ENCODE data around the gene DGCR6L. TPM values are rescaled to one million over a fixed set of nuclear protein-coding genes. Genes with fewer than 3 reads are reported as not detected.
"Not testable (repeated sequence)": the region's sequence is repeated elsewhere in the genome, so short reads cannot be mapped to it uniquely, and the experiment has no call there.

Gene DGCR6L
- total RNA-seq, 4 donors from 2014 or later: 29.7 to 67.6 (median 45.0) TPM

DNA sequence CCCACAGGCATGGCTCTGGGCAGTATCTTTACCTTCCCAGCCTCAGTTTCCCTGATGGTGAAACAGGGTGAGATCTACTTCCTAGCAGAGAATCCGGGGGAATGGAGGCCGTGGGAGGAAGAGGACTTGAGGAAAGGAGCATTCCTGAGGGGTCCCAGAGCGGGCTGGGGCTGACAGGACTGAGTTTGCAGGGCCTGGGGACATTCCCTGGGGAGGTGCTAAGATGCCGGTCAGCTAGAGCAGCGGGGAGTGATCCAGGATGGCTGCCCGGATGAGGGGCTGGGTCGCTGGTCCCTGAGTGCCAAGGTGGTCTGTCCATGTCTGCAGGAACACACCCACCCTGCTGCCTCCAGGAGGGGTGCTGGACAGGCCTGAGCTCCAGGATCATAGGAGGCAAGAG, 43.4 kb downstream of the DGCR6L start:
- TF ChIP-seq, protein P1, sequence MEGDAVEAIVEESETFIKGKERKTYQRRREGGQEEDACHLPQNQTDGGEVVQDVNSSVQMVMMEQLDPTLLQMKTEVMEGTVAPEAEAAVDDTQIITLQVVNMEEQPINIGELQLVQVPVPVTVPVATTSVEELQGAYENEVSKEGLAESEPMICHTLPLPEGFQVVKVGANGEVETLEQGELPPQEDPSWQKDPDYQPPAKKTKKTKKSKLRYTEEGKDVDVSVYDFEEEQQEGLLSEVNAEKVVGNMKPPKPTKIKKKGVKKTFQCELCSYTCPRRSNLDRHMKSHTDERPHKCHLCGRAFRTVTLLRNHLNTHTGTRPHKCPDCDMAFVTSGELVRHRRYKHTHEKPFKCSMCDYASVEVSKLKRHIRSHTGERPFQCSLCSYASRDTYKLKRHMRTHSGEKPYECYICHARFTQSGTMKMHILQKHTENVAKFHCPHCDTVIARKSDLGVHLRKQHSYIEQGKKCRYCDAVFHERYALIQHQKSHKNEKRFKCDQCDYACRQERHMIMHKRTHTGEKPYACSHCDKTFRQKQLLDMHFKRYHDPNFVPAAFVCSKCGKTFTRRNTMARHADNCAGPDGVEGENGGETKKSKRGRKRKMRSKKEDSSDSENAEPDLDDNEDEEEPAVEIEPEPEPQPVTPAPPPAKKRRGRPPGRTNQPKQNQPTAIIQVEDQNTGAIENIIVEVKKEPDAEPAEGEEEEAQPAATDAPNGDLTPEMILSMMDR (IDR thresholded peaks at IDR 0.05): no peak
- ATAC-seq (ENCODE audit: low FRiP score): no peak
- DNase-seq (ENCODE audit: low spot score): no peak

DNA sequence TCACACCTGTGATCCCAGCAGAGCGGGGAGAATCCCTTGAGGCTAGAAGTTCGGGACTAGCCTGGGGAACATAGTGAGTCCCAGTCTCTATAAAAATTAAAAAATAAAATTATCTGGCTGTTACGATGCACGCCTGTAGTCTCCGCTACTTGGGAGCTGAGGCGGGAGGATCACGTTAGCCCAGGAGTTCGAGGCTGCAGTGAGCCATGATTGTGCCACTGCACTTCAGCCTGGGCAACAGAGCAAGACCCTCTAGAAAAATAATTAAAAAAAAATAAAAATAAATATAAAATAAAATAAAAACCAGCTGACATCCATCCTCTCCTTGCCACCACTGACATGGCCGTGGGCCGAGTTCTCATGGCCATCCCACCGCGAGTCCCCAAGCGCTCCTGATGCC, 44.0 kb downstream of the DGCR6L start:
- TF ChIP-seq, protein P1 (IDR thresholded peaks at IDR 0.05): no peak
- DNase-seq (ENCODE audit: low spot score) (no peak), ATAC-seq (ENCODE audit: low FRiP score) (no peak)

DNA sequence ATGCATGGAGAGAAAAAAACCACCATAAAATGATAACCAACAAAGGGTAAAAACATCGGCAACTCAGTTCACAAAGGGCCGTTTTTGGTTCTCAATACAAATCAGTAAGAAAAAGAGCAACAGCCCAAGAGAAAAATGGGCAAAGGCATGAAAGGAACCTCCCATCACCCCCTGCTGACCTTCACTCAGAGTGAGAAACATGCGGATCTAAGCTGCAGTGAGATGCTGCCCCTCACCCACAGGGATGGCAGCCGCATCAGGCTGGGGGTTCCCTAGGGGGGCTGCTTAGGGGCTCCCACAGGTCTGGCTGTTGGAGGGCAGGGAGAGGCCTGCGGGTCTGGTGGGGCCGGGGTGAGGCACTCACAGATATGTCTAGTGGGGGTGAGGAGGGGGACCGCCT, 44.5 kb downstream of the DGCR6L start:
- not testable (repeated sequence) for DNase-seq (ENCODE audit: low spot score); ATAC-seq (ENCODE audit: low FRiP score)

DNA sequence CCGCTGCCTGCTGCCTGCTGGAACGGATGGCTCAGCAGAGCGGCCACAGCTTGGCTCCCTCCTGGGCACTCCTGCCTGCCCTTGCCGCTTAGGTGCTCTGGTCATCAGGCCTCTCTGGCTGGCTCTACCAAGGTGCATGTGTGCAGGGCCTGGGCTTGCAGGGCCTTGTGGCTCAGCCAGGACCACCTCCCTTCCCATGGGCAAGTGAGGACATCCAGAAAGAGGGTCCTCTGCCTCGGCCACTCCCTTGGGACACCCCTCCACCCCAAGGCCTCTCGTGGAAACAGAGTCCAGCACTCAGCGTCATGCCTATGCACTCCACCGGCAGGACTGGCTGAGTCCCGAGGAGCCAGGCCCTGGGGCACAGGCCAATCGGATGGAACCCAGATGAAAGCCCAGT, 45.5 kb downstream of the DGCR6L start:
- ATAC-seq (ENCODE audit: low FRiP score); DNase-seq (ENCODE audit: low spot score): not testable (repeated sequence)

DNA sequence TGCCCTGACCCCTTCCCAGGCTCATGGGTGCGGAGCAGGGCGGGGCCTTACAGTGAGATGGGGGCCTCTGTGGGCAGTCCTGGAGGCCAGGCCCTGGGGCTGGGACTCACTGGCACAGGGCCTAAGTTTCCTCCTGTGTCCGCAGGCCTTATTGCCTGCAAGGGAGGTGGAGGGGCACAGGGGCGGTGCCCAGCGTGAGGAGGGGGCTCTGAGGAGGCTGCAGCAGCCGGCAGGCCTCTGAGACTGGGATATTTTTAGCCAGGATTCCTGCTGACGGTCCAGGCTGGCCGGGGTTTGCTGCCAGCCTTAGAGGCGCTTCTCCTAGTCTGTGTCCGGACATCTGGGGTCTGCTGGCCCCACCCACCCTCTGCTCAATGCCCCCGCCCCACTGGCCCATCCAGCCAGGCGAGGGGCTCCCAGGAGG, 46.1 kb downstream of the DGCR6L start:
- ATAC-seq (ENCODE audit: low FRiP score): no peak
- TF ChIP-seq, protein P1 (IDR thresholded peaks at IDR 0.05): no peak
- DNase-seq (ENCODE audit: low spot score): no peak

DNA sequence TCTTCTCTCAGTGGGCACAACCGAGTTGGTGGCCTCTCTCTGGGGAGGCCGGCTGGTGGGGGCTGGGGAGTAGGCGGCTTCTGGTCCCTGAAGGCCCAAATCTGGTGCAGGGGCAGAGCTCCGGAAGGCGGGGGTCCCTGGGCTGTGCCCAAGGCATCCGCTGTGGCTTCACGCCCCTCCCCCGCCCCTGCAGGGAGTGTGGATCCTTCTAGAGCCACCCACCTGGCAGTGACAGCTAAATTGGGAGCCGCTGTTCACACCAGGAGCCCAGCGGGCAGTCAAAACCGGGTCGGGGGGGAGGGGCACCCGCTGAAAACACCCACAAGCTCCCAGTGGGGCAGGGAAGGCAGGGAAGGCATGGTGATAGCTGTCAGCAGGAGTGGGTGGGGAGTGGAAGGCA, 47.2 kb downstream of the DGCR6L start:
- DNase-seq (ENCODE audit: low spot score): no peak
- ATAC-seq (ENCODE audit: low FRiP score): no peak
- TF ChIP-seq, protein P1 (IDR thresholded peaks at IDR 0.05): no peak

DNA sequence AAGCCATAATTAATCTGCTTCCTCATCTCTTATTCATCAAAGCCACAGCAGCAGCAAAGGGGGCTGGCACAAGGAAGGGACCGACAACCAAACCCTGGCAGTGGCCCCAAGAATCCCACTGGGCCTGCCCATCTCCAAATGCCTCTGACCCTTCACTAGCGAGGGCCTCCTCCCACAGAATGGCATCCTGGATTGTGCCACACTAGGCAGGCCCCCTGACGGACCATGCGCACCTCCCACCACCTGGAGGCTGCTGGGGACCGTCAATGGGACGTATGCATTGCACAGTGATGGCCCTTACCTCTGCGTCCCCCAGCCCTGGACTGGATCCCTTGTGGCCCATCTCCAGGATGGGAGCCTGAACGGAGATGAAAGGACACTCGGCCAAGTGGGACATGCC, 47.7 kb downstream of the DGCR6L start:
- no peak for ATAC-seq (ENCODE audit: low FRiP score)
- TF ChIP-seq, protein P1 (IDR thresholded peaks at IDR 0.05): no peak
- no peak for DNase-seq (ENCODE audit: low spot score)

DNA sequence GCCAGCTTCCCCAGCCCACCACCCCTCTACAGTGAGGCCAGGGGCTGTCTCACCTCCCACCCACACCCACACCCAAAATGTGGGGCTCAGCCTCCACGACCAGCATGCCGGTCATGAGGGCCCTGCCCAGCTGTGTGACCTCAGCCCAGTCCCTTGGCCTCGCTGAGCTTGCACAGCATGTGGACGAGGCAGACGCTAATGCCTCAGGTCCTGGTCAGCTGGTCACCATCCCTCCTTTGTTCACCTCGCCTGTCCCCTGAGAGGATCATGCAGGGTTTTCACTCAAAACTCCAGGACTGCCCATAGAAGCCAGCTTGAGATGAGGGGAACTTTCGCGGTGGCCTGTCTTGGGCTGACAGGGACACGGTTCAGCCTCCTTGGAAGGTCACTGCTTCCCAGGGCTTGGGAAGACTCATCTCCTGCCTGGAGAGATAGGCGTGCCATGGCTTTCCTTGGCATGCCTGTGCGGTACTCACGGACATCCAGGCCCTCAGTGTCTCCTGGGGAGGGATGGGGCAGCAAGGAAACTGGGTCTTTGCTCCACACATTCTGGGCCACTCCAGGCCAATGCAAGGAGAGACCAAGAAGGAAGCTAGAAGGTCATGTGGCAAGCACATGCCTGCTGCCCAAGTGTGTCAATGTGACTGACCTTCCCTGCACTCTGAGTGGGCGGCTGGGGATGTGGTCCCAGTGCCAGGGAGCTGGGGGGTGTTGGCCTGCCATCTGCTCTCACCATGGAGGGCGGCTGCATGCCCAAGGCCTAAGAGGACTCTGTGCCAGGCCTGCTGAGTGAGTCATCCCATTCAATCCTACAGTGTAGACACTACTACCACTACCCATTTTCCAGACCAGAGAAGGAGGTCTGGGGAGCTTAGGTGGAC, 48.5 kb downstream of the DGCR6L start:
- TF ChIP-seq, protein P1 (IDR thresholded peaks at IDR 0.05): no peak
- DNase-seq (ENCODE audit: low spot score): no peak
- ATAC-seq (ENCODE audit: low FRiP score): no peak

DNA sequence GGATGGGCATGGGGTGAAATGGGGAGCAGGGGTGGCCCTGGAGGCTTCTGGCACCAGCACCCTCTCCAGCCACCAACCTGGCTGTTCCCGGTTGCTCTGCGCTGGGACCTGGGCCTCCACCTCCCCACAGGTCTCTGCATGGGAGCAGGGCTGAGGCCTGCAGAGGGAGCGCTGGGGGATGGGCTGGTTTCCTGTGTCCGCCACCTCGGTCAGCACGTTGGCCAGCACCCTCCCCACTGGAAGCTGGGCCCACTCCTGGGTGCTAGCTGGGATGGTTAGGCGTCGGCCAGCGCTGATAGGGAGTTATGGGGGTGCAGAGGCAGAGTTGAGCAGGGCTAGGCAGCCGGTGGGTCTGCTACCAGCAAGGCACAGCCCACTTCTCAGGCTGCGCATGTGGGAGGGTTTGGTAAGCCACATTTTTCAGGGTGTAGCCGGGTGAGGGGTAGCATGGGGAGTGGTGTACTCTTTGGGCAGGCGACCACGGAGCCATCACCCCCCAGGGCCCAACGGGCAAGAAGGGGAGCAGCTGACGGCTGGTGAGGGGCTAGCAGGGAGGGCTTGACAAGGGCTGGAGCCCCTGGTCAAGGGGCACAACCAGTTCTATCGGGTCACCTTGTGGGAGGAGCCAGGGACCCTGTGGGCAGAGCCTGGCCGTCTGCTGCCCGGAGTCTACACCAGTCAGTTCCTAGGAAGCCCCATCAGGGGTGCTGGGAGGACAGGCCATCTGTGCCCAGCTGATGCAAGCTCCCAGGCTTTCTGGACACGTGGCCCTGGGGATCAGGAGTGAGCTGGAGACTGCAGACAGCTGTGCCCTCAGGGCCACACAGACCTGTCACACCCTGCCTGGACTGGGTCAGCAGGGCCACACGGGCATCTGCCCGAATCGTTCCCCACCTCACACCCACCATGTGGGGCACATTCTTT, 49.4 kb downstream of the DGCR6L start:
- DNase-seq (ENCODE audit: low spot score); ATAC-seq (ENCODE audit: low FRiP score): not testable (repeated sequence)

DNA sequence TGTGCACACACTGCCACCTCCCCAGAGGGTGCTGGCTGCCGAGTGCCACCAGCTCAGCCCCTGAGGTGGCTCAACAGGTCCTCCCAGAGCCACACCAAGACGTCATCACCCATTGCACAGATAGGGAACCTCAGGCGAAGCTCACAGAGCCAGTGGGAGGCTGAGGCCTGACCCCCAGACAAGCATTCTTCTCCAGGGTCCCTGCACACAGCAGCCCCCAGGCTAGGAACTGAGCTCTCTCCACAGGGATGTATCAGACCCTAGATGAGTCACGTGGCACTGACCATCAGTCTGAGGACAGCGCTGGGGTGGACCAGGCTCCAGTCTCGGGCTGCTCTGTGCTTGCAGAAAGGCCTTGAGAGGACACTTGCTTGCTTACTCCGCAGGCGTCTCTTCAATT, 50.2 kb downstream of the DGCR6L start:
- not testable (repeated sequence) for DNase-seq (ENCODE audit: low spot score); ATAC-seq (ENCODE audit: low FRiP score)

DNA sequence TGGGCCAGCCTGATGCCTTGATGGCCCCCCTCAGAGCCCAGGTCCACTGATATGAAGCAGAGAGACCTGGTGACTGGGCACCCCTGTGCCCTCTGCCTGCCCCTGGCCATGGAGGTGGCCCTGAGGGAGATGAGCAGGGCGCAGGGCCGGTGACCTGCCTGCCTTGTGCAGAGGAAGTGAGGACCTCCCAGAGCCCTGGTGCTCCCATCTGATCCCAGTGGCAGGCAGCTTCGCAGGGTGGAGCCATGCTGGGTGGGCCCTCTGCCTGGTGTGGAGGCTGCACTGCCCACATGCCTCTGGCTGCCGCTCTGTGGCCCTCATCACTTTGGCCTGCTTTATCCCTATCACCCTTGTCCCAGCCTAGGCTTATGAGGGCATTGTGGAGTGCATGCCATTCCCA, 50.7 kb downstream of the DGCR6L start:
- not testable (repeated sequence) for DNase-seq (ENCODE audit: low spot score); ATAC-seq (ENCODE audit: low FRiP score)
